ENCODE data around the gene CACNA1C.

The CACNA1C gene

DNA sequence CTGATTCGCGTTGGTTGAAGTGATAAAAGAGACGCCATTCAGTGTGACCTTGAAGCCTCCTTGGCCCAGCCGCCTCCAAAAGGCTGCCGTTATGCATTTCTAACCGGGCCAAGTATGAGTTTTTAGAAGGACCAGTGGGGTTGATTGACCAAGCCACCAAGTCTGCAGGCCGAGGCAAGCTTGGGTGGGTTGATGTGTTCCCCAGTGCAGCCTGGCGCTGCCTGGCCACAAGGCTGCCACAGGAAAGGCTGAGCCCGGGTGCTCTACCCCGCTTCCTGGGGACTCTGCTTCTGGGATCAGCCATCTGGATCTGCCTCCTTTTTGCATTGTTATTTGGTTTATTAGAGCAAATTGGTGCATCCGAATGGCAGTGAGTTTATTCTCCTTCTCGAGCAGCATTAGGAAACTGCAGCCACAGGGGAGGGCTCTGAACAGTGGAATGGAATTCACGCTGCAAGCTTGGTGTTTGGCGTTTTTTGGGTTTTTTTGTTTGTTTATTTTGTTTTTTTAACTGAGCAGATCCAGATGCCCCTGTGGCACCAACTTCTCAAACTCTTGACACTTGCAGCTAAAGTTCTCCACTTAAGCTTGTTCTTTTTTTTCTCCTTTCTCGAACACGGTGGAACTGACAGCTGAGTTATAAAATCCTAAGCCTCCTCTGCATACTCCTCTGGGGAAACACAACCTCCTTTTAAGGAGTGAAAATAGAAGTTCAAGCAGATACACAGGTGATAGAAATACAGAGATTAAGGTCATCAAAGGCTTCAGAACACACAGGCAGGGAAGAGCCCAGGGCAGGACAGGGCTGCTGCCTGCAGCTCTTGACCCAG is 596.6 kb downstream of the CACNA1C start:
- DNase-seq (ENCODE audit: low spot score), result no peak

DNA sequence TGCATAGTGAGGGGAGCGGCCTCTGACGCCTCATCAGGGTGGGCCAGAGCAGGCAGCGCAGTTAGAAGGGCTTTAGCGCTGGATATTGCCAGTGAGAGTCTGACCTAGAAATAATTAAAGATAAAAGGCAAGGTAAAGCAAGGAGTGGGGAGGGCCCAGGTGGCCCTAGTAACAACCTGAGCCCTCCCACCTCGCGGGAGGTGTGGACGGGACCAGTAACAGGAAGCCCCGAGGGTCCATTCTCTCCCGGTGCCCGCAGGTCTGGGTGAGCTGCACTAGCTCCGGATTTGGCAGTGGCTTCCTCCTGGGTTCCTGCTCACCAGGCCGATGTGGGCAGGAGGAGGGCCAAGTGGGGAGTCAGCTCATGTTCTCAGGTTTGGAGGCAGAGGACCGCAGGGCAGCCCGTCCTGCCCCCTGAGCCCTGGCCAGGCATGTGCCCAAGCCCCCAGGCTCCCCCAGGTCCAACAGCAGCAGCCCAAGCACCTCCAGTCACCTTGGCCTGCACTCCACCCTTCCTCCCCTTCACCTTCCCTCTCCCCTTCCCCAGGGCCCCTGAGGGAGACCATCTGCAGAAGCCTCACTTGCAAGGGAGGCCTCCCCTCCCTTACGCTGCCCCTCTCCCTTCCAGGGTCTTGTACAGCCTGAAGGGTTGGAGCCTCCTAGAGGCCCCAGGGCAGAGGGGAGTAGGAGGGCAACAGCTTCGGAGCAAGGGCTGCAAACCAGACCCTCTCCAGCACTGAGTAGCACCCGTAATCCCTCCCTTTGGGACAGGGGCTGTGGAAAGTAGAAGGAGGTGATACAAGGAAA is 597.7 kb downstream of the CACNA1C start:
- no peak for DNase-seq (ENCODE audit: low spot score)

GRCh38 chr12:2651068-2651965 is 598.5 kb downstream of the CACNA1C start:
- no peak for DNase-seq (ENCODE audit: low spot score)

DNA sequence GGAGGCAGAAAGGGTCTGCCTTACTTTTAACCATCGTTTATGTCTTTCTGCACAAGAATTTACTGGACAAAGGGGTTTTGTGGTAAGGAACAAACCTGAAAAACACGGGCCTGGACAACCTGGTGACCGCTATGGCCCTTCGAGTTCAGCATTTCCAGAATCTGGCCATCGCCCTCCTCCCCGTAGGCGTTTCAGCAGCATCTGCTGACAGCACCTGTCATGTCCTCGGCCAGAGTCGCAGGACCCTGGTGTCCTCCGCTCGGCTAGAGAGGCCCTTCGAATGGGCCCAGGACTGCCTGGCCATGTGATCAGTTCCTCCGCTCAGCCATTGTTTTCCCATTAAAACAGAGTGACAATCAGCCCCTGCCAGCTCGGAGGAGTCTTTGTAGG is 599.2 kb downstream of the CACNA1C start:
- no peak for DNase-seq (ENCODE audit: low spot score)

GRCh38 chr12:2652401-2653081 is 599.8 kb downstream of the CACNA1C start:
- no peak for DNase-seq (ENCODE audit: low spot score)

DNA sequence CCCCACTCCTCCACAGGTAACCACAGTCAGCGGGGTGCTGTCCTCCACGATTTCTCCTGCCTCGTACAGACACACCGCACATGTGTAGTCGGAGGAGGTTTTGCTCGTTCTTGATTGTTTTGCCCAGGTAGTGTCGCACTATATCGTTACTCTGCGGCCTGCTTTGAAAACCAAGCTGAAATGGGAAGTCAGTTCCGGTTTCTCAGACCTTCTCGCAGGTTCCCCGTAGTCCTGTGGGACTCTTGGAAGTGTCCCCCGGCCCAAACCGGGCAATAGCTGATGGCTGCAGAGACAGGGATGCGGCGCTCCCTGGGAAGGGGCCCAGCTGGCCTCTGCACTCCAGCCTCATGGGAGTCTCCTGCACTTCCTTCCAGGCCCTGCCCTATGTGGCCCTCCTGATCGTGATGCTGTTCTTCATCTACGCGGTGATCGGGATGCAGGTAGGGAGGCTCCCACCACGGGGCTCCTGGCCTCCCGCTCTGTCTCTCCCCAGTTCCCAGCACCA is 600.7 kb downstream of the CACNA1C start:
- no peak for DNase-seq (ENCODE audit: low spot score)

DNA sequence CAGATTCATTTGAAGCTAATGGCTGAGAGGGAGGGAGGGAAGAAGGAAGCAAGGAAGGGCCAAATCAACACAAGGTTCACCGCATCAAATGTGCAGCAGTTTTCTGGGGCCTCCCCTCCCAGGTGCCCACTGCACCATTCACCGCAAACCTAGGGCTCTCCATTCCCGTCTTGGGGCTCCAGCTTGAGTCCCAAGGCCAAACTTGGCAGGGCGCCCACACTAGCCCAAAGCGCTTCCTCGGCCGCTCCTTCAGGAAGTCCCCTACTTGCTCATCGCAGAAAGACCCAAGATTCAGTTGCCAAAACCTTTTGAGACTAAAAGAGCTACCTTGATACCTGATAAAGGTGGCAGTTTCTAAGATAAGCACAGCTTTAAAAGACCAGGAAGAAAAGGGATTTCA is 601.5 kb downstream of the CACNA1C start:
- no peak for DNase-seq (ENCODE audit: low spot score)

GRCh38 chr12:2654741-2655140 is 602.0 kb downstream of the CACNA1C start:
- no peak for DNase-seq (ENCODE audit: low spot score)

- DNase-seq (ENCODE audit: low spot score), result no peak
Measured at GRCh38 chr12:2662524-2662923, 609.7 kb downstream of the CACNA1C start.

DNA sequence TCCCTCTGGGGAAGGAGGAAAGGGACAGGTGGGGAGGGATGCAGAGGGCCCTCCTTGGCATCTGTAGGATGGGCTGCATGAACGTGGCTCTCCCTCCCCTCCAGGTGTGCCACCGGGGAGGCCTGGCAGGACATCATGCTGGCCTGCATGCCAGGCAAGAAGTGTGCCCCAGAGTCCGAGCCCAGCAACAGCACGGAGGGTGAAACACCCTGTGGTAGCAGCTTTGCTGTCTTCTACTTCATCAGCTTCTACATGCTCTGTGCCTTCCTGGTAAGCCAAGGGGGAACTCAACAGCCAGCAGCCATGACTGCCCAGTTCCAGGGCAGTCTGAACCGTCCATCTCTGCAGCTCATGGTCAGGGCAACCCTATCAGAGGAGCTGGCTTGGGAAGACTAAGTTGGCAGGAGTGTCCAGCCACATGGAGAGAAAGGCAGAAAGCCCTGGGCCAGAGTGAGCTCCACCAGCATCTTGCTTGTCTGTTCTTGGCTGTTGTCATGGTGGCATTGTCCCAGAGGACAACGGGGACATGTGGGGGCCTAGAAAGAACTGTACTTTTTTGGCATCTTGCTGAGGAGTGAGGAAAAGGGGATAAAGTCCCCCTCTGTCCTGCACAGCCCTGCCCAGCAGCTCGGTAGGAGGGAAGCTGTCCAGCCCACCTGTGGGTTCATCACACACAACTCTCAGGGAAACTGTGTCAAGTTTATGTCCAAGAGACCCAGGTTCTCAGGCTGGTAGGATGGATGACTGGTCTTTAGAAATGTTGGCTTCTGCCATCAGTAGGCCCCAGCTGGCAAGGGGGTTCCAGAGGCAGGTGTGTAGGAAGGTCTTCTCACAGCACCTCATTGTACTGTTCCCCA is 612.2 kb downstream of the CACNA1C start:
- no peak for DNase-seq (ENCODE audit: low spot score)

- DNase-seq (ENCODE audit: low spot score), result no peak
Measured at GRCh38 chr12:2666411-2666810, 613.6 kb downstream of the CACNA1C start.

DNA sequence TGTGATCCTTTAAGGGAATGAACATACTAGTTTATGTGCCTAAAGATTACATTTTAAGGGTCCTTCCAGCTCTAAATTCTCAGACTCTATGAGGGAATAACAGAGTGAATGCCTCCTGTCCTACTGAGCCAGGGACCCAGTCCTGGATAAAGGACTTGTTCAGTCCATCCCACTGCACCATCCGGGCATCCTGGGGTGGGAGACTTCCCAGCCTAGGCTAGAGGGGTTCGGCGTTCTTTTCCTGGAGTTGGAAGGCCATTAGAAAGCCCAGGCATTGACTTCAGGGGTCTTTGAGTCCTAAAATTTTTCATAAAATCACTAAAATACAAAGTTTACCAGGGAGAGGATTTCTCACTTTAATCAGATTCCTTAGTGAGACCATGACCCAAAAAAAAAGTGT is 614.1 kb downstream of the CACNA1C start:
- no peak for DNase-seq (ENCODE audit: low spot score)

DNA sequence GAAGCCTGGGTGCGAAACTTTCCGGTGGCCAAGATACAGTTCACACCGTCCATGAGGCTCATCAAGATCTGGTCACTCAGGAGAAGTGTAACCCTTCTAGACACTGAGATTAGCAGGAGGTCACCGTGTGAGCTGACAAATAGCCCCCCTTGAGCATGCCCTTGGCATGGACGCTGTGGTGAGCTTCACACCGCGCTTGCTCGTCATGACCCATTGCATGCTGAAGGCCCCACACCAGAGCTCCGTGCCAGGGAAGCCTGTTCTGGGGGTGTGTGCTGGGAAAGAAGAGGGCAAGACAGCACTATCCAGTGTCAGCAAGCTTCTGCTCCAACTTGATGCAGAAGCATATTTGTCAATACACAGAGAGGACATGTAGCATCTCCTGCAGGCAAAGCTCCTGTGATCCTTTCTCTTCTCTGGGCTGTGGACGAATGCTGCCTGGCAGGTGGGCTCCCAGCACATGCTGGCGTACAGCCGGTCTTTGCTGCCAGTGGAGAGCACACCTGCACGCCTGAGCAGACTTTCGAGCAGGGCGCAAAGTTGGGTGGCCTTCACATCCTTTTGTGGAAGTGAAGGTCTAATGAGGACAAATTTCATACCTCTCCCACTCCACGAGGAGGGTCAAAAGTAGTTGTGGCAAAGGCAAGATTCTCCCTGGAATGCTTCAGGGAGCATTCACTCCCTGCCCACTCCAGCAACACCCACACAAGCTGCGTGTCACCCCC is 615.1 kb downstream of the CACNA1C start:
- DNase-seq (ENCODE audit: low spot score), result no peak

DNA sequence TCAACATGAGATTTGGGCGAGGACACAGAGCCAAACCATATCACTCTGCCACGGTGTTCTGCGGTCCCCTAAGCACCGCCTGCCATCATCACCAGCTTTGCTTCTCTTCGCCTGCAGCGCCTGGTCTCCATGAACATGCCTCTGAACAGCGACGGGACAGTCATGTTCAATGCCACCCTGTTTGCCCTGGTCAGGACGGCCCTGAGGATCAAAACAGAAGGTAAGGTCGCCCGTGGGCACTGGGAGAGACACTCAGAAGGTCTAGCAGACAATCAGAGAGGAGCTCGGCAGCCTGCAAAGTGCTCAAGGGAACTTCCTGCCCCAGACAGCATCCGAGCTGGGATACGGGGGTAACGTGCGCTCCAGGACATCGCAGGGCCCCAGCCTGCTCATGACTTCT is 616.0 kb downstream of the CACNA1C start:
- no peak for DNase-seq (ENCODE audit: low spot score)

DNA sequence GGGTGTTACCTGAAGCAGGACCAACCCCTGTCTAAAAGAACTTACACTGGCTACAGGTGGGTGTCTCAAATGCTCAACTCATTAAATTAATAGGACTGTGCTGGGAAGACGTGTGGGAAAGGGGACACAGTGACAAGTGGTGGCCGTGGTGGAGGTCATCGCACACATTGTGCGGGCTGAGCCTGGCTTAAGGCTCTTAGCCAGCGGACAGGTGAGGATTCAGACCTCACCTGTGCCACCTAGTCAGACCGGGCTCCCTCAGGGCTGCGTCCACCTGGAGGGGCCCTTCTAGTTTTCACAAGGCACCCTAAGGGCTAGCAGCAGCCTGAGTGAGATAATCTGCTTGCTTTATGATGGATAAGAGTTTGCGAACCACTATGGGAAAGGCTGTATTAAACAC is 616.8 kb downstream of the CACNA1C start:
- DNase-seq (ENCODE audit: low spot score), result no peak

DNA sequence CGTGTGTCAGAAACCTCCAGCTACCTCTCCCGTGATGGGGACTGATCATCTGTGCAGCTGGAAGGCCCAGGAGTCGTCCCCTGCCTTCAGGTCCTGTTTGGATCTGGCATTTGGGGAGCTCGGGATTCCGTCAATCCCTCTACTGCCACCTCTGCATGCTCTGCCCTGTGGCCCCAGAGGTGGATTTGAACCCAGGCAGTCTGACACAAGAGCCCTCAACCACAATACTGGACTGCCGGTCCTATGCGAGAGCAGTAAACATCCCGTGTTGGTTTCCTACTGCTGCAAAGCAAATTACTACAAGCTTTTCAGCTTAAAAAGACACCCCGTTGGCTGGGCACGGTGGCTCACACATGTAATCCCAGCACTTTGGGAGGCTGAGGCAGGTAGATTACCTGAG is 620.1 kb downstream of the CACNA1C start:
- no peak for DNase-seq (ENCODE audit: low spot score)

GRCh38 chr12:2673966-2674810 is 621.4 kb downstream of the CACNA1C start:
- DNase-seq (ENCODE audit: low spot score), result no peak

GRCh38 chr12:2675776-2676175 is 623.0 kb downstream of the CACNA1C start:
- DNase-seq (ENCODE audit: low spot score), result no peak
